Endothelial cell of umbilical vein (primary cell): ENCODE data around the gene PROX1. TPM values are rescaled to one million over a fixed set of nuclear protein-coding genes. Genes with fewer than 3 reads are reported as not detected.

ENCODE experiments used
- BruUV-seq: library from RNA; stranded (reverse); fragments of 400-500 nt; replicated peaks from 2 replicates; lab custom pipeline; 2021; lab: Mats Ljungman, UMichigan
- CTCF ChIA-PET: fragments of 300-600, 350-600 bp; sonication (Branson Sonifier 250); formaldehyde crosslinking; loops from one replicate; lab custom pipeline; 2021; ENCODE audit warnings: antibody characterized with exemption, inconsistent platforms; lab: Charles Lee
- POLR2A ChIA-PET: fragments of 300-600, 350-600 bp; sonication (Branson Sonifier 250); formaldehyde crosslinking; loops from one replicate; lab custom pipeline; 2021; ENCODE audit warnings: antibody characterized with exemption, inconsistent platforms; lab: Charles Lee
- DNase-seq: peaks from one replicate; pipeline ENCODE4 v3.0.0-alpha.2; 2011; ENCODE audit warnings: low read depth, low spot score
- FAIRE-seq: peaks from 2 replicates; lab custom pipeline; 2011; peaks lifted over from hg19 to GRCh38; lab: Jason Lieb, UNC
- H2AFZ ChIP-seq: 2 replicates; pipeline ENCODE4 v1.6.0; 2012; ENCODE audit warnings: low read depth, low read length, control low read depth, inconsistent platforms
- H3K27ac ChIP-seq: 2 replicates; pipeline ENCODE4 v1.5.1; 2011; ENCODE audit warnings: low read depth, mild to moderate bottlenecking, control low read depth, low read length, moderate library complexity; ENCODE audit not compliant: insufficient read depth
- H3K27me3 ChIP-seq, 2 experiments: 2 replicates each; pipeline versions ENCODE4 v1.6.0 to v1.6.1; 2011; ENCODE audit warnings: low read length in 2 of 2, mixed read lengths in 1 of 2; ENCODE audit not compliant: control insufficient read depth in 2 of 2, insufficient read depth in 2 of 2
- H3K36me3 ChIP-seq, 2 experiments: 2 replicates in 1 of 2; 3 replicates in 1 of 2; pipeline ENCODE4 v1.5.1; 2011; ENCODE audit warnings: low read length in 2 of 2, mild to moderate bottlenecking in 1 of 2, moderate library complexity in 1 of 2; ENCODE audit not compliant: control insufficient read depth in 2 of 2, insufficient read depth in 2 of 2; ENCODE audit errors: extremely low read depth in 1 of 2
- H3K4me1 ChIP-seq: 3 replicates; pipeline ENCODE4 v1.5.1; 2011; ENCODE audit warnings: mild to moderate bottlenecking, low read length; ENCODE audit not compliant: control insufficient read depth, insufficient read depth; ENCODE audit errors: extremely low read depth
- H3K4me2 ChIP-seq: 2 replicates; pipeline ENCODE4 v1.6.1; 2011; ENCODE audit warnings: low read length, control low read depth, mixed read lengths; ENCODE audit not compliant: insufficient read depth
- H3K4me3 ChIP-seq, 3 experiments: fragments of 200-600 bp in 1 of 3; sonication (generic), shearing (Covaris generic) in 1 of 3; replicated peaks in 1 of 3; 2 replicates each; pipeline ENCODE4 v1.5.1; 2011 to 2016; ENCODE audit warnings: control low read depth in 3 of 3, low read length in 3 of 3, mild to moderate bottlenecking in 2 of 3, inconsistent platforms in 1 of 3, low read depth in 1 of 3, moderate library complexity in 1 of 3; ENCODE audit not compliant: insufficient read depth in 1 of 3
- H3K79me2 ChIP-seq: 2 replicates; pipeline ENCODE4 v1.6.0; 2012; ENCODE audit warnings: low read length, inconsistent platforms; ENCODE audit not compliant: control insufficient read depth, insufficient read depth
- H3K9ac ChIP-seq: replicated peaks from 2 replicates; pipeline ENCODE3; 2011; ENCODE audit warnings: low read length, control low read depth; ENCODE audit not compliant: insufficient read depth; ENCODE audit errors: extremely low read depth
- H3K9me1 ChIP-seq: replicated peaks from 3 replicates; pipeline ENCODE4 v1.6.0; 2011; ENCODE audit warnings: mild to moderate bottlenecking, low read length; ENCODE audit not compliant: control insufficient read depth, insufficient read depth; ENCODE audit errors: extremely low read depth
- H3K9me3 ChIP-seq: replicated peaks from 2 replicates; pipeline ENCODE4 v1.5.1; 2012; ENCODE audit warnings: low read length, inconsistent platforms; ENCODE audit not compliant: control insufficient read depth, insufficient read depth
- H4K20me1 ChIP-seq: replicated peaks from 2 replicates; pipeline ENCODE3; 2011; ENCODE audit warnings: mild to moderate bottlenecking, low read length; ENCODE audit not compliant: control insufficient read depth, insufficient read depth; ENCODE audit errors: extremely low read depth
- CTCF ChIP-seq, 2 donors: IDR thresholded peaks; 1 replicate in 1 of 2; 2 replicates in 1 of 2; pipeline ENCODE4 v1.5.1; 2011; ENCODE audit warnings: low read length in 2 of 2, mild to moderate bottlenecking in 2 of 2, moderate library complexity in 2 of 2, control low read depth in 1 of 2, inconsistent platforms in 1 of 2, low read depth in 1 of 2; ENCODE audit not compliant: insufficient read depth in 1 of 2; ENCODE audit errors: extremely low read depth in 1 of 2
- EZH2 ChIP-seq: IDR thresholded peaks from 2 replicates; pipeline ENCODE4 v1.6.1; 2012; ENCODE audit warnings: borderline replicate concordance, low read depth, mild to moderate bottlenecking, moderate library complexity, low read length, inconsistent platforms; ENCODE audit not compliant: severe bottlenecking
- FOS ChIP-seq: IDR thresholded peaks from 2 replicates; pipeline ENCODE4 v1.6.1; 2011; ENCODE audit warnings: mild to moderate bottlenecking, low read length, moderate library complexity, borderline replicate concordance; ENCODE audit not compliant: insufficient read depth
- GATA2 ChIP-seq: IDR thresholded peaks from 2 replicates; pipeline ENCODE4 v1.7.0; 2011; ENCODE audit warnings: low read depth, mild to moderate bottlenecking, moderate library complexity, mixed read lengths, low read length; ENCODE audit not compliant: insufficient read length, insufficient read depth
- JUN ChIP-seq: IDR thresholded peaks from 2 replicates; pipeline ENCODE4 v1.6.1; 2011; ENCODE audit warnings: borderline replicate concordance, low read depth; ENCODE audit not compliant: insufficient read length, insufficient read depth
- MAX ChIP-seq: IDR thresholded peaks from 2 replicates; pipeline ENCODE4 v1.6.1; 2011; ENCODE audit not compliant: insufficient read depth, insufficient read length
- MYC ChIP-seq: IDR thresholded peaks from one replicate; pipeline ENCODE4 v1.6.1; 2011; ENCODE audit warnings: mild to moderate bottlenecking, low read depth, low read length
- POLR2A ChIP-seq: IDR thresholded peaks from 2 replicates; pipeline ENCODE4 v1.6.1; 2012; ENCODE audit warnings: low read depth, mild to moderate bottlenecking, control low read depth, low read length
- POLR2AphosphoS5 ChIP-seq: IDR thresholded peaks from 2 replicates; pipeline ENCODE4 v1.6.1; 2012; ENCODE audit warnings: low read depth, mild to moderate bottlenecking, control low read depth, low read length, moderate library complexity; ENCODE audit not compliant: insufficient read depth
- dilution Hi-C: fragments of 300-500 bp; cut with MboI; formaldehyde crosslinking; loops from one replicate; pipeline ENCODE4 v1.15.0; 2019; ENCODE audit warnings: low sequenced_read_pairs; ENCODE audit not compliant: extremely low pct_ligation_motif_present
- intact Hi-C: fragments of 100-400 bp; cut with micrococcal nuclease; formaldehyde crosslinking; loops from one replicate; pipeline ENCODE4 v1.10.0; 2022
- polyA plus RNA-seq, 4 experiments: library from polyadenylated mRNA; depleted of rRNA in 3 of 4; stranded (reverse) in 3 of 4; unstranded in 1 of 4; fragments of >200 nt; gene quantifications; 2 replicates each; pipeline versions ENCODE4 v1.2.1 to v1.2.3, GENCODE V29; 2011 to 2012; ENCODE audit warnings: missing spikeins in 1 of 4
- total RNA-seq: library from RNA; stranded (reverse); gene quantifications from 2 replicates; pipeline ENCODE4 v1.2.3, GENCODE V29; 2021

Gene PROX1
- total and polyA plus RNA-seq, 2 donors (not counting 3 experiments of a cell fraction or from before 2014, with no cell fraction given), result 2.2 to 4.0 TPM

GRCh38 chr1:214050513-214051401, 63.0 kb downstream of the PROX1 start:
- POLR2A ChIA-PET, result no interaction called here
- dilution Hi-C loops, result no loop called here

More at GRCh38 chr1:214050513-214051401, 63.0 kb downstream of the PROX1 start:
- Histone ChIP-seq H3K4me3 (no peak overlapping the region), H3K9me3 (no peaks in the 10 kb centered on the region), H3K36me3 (no peaks in the 10 kb centered on the region), H3K27me3 (no peaks in the 10 kb centered on the region), H3K27ac (no peak overlapping the region), H4K20me1 (no peaks in the 10 kb centered on the region), H3K4me1 (no peaks in the 10 kb centered on the region), H3K9me1 (no peaks in the 10 kb centered on the region), H2AFZ (no peak overlapping the region), H3K4me2 (no peak overlapping the region), H3K79me2 (no peaks in the 10 kb centered on the region), H3K9ac (no peak overlapping the region)
- no peak for DNase-seq
- FAIRE-seq, result no peak
- no TSS peak for BruUV-seq
- no peak for TF ChIP-seq POLR2A
- no peak for TF ChIP-seq JUN
- no peak for TF ChIP-seq POLR2AphosphoS5
- no peak for TF ChIP-seq EZH2
- no peak for TF ChIP-seq FOS
- no peak for TF ChIP-seq GATA2
- TF ChIP-seq CTCF (IDR thresholded peaks at IDR 0.05; ENCODE audit: extremely low read depth in 1 of 2, insufficient read depth in 1 of 2, low read depth in 1 of 2, low read length in 2 of 2), result no peak
- no peak for TF ChIP-seq MYC
- TF ChIP-seq MAX, result no peak
- CTCF ChIA-PET, result no interaction called here
- intact Hi-C loops, result no loop called here
